Astrocyte of the spinal cord (primary cell): ENCODE results near the gene TBL3.

Experiments used
- DNase-seq: peaks from one replicate; pipeline ENCODE4 v3.0.0; 2011; ENCODE audit warnings: low read depth, low spot score
- H3K4me3 ChIP-seq: 2 replicates; pipeline ENCODE4 v1.5.1; 2011; ENCODE audit warnings: low read depth, mild to moderate bottlenecking, low read length, moderate library complexity
- in situ Hi-C: cut with HindIII; loops from 2 replicates; pipeline ENCODE4 v1.10.0; 2017; ENCODE audit warnings: low sequenced_read_pairs
- TF ChIP-seq, protein P1 (sequence below): IDR thresholded peaks from 2 replicates; pipeline ENCODE4 v1.5.1; 2012; ENCODE audit warnings: low read depth, mild to moderate bottlenecking, low read length, inconsistent platforms

Gene TBL3

DNA sequence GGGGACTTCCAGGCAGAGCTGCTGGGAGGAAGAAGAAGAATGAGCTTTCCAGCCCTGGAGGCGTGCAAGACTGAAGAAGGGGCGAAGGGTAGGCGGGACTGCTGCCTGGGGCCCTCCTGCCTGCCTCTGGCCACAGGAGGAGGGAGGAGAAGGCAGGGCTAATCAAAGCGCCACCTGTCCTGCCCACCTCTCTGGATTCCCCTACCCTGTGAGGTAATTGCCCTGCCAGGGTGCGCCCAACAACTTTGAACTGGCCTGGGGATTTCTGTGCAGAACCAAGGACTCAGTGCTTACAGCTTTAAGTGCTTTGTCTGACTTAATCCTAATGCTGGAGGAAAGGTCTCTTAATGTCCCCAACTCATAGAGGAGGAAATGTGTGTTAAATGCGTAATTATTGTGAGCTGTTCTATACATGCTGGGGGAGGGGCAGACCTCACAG is 9.6 kb downstream of the TBL3 start, which contains the start of gene NOXO1:
TSS of gene NOXO1 (minus strand) at position 72 of the 439 bp plus-strand sequence. CDS start 290 bp downstream, outside the sequence.
- DNase-seq, result no peak
- no peak within 1 kb of the TSS for H3K4me3 ChIP-seq
- in situ Hi-C loops, result no loop called here
- TF ChIP-seq, protein P1, sequence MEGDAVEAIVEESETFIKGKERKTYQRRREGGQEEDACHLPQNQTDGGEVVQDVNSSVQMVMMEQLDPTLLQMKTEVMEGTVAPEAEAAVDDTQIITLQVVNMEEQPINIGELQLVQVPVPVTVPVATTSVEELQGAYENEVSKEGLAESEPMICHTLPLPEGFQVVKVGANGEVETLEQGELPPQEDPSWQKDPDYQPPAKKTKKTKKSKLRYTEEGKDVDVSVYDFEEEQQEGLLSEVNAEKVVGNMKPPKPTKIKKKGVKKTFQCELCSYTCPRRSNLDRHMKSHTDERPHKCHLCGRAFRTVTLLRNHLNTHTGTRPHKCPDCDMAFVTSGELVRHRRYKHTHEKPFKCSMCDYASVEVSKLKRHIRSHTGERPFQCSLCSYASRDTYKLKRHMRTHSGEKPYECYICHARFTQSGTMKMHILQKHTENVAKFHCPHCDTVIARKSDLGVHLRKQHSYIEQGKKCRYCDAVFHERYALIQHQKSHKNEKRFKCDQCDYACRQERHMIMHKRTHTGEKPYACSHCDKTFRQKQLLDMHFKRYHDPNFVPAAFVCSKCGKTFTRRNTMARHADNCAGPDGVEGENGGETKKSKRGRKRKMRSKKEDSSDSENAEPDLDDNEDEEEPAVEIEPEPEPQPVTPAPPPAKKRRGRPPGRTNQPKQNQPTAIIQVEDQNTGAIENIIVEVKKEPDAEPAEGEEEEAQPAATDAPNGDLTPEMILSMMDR, result no peak

DNA sequence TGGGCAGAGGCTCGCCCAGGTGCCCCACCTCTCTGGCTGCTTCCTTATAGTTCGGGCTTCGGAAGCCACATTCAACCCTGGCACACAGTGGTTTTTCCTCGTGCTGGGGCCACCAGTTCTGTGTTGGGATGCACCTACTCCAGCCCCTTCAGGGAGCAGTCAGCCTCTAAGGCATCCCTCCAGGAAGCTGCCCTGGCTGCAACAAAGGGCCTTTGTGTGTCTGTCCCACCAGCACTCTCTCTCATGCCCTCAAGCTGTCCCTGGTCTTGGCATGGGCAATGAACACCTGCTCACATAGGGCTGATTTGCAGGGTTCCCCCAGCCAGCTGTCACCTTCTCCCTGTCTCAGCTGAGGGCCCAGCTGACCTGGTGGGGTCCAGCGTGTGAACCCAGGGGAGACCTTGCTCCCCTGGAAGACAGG is 10.2 kb downstream of the TBL3 start:
- TF ChIP-seq, protein P1, result no peak
- no peak overlapping the region for H3K4me3 ChIP-seq
- DNase-seq, result no peak
- in situ Hi-C loops, result no loop called here

DNA sequence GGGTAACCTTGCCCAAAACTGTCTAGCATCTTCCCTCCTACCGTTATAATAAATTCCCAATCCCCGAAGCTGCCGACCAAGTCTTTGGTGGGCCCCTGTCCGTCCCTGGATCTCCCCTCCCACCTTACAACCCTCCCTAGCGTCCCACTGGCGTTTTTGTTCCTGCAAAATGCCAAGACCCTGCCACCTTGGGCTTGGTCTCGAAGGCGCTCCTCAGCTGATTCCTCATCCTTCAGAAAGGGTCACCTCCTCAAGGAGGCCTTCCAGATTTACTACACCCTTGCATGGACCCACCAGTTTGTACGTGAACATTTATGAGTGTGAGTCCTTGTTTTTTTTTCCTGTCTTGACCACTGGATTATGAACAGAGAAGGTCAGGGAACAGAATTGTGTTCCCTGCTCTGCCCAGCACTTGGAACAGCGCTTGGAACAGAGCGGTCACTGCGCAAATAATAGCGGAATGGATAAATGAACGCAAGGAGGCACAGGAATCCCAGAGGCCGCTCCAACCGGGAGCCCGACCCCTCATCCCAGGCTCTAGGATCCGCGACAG is 11.2 kb downstream of the TBL3 start:
- TF ChIP-seq, protein P1, result no peak
- DNase-seq, result no peak
- H3K4me3 ChIP-seq, result no peak overlapping the region
- in situ Hi-C loops, result no loop called here

DNA sequence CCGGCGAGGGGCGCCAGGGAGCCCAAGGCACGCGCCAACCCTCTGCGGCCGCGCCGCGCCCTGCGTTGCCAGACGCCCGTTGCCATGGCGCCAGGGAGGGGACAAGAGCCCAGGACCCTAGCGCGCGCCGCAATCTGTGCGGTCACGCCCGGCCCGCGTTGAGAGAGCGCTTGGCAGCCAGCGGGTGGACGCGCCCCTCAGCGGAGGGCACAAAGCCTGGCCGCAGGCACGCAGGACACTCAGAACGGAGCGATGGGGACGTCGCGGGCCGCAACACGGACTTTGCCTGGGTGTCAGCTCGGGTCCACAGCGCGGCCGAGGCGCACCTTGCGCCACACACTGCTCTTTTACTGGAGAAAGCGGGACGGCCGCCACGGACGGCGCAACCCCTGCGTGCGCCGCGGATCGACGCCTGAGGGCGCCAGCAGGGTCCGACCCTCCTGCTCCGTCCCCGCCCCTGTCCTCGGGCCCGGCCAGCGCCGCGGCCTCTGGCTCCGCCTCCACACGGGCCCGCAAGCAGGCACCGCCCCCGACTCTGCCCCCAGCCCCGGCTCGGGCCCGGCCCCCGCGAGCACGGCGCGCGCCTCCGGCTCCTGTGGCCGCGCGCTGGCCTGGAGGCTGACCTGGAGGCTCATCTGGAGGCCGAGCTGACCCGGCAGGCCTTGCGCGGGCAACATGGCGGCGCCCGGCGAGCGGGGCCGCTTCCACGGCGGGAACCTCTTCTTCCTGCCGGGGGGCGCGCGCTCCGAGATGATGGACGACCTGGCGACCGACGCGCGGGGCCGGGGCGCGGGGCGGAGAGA is 11.9 kb downstream of the TBL3 start, which contains the start of gene GFER:
TSS of gene GFER (plus strand) at position 650 of the 803 bp plus-strand sequence. CDS start at position 676, 26 bp downstream.
- peak within 1 kb of the TSS; percentile 73 for H3K4me3 ChIP-seq
- in situ Hi-C loops, result no loop called here
- TF ChIP-seq, protein P1, result peak; percentile 45
- DNase-seq, result peak; percentile 91

DNA sequence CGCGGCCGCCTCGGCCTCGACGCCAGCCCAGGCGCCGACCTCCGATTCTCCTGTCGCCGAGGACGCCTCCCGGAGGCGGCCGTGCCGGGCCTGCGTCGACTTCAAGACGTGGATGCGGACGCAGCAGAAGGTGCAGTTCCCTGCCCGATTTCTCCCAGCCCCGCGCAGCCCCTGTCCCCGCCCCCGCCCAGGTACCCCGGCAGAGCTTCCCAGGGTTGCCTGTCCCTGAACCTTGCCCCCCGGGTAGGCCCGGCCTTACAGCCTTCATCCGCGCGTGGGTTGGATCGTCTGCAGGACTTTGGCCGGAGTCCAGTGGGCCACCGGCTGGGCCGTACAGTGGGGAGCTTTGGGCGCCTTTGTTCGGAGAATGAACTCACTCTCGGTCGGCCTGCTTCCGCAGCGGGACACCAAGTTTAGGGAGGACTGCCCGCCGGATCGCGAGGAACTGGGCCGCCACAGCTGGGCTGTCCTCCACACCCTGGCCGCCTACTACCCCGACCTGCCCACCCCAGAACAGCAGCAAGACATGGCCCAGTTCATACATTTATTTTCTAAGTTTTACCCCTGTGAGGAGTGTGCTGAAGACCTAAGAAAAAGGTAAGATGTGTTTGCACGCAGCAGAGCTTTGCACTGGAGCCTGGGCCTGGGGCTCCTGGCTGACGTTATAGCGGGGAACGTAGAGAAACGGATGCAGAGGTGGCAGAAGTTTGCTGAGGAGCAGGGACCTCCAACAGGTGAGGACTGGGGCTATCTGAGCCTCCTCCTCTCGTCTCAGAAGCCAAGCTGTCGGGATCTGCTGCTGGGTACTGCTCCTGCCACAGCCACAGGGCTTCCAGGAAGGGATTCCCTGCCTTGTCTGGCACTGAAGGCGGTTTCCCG is 12.7 kb downstream of the TBL3 start:
- in situ Hi-C loops, result no loop called here
- peak overlapping the region; percentile 73 for H3K4me3 ChIP-seq
- TF ChIP-seq, protein P1, result no peak
- no peak for DNase-seq
